HepG2 (cell line): ENCODE measurements around the gene POFUT1. TPM values are rescaled to one million over a fixed set of nuclear protein-coding genes. Genes with fewer than 3 reads are reported as not detected.

ENCODE experiments used
- DPF2 ChIP-seq: sonication (generic); formaldehyde crosslinking; IDR thresholded peaks from 2 replicates; pipeline ENCODE4 v1.4.0; 2020; ENCODE audit warnings: mild to moderate bottlenecking, low read depth, missing genetic modification reagents, borderline replicate concordance
- HNRNPLL ChIP-seq: fragments of 200-400 bp; formaldehyde crosslinking; IDR thresholded peaks from 2 replicates; pipeline ENCODE4 v1.6.1; 2017; ENCODE audit warnings: mild to moderate bottlenecking, low read depth, low read length; ENCODE audit not compliant: poor library complexity, severe bottlenecking
- HOXA7 ChIP-seq: sonication (generic); formaldehyde crosslinking; IDR thresholded peaks from 2 replicates; pipeline ENCODE4 v1.8.1; 2022; ENCODE audit warnings: mild to moderate bottlenecking, missing genetic modification reagents, moderate library complexity
- NONO ChIP-seq, 2 experiments: fragments of 450-650 bp in 1 of 2; sonication (generic) in 1 of 2; formaldehyde crosslinking in 1 of 2; IDR thresholded peaks in 1 of 2; conservative IDR thresholded peaks in 1 of 2; 2 replicates each; pipeline versions ENCODE4 v1.6.1 to v1.8.0; 2017 to 2022; ENCODE audit warnings: mild to moderate bottlenecking in 1 of 2, missing genetic modification reagents in 1 of 2, moderate library complexity in 1 of 2
- NRL ChIP-seq: sonication (generic); formaldehyde crosslinking; IDR thresholded peaks from 2 replicates; pipeline ENCODE4 v1.5.0; 2020; ENCODE audit warnings: missing genetic modification reagents, mild to moderate bottlenecking, moderate library complexity, borderline replicate concordance
- POLR2AphosphoS5 ChIP-seq: IDR thresholded peaks from 2 replicates; pipeline ENCODE4 v1.6.1; 2012; ENCODE audit warnings: low read depth, low read length
- RELA ChIP-seq: sonication (generic); formaldehyde crosslinking; IDR thresholded peaks from 2 replicates; pipeline ENCODE4 v1.4.0; 2020; ENCODE audit warnings: missing genetic modification reagents
- ZNF280D ChIP-seq: sonication (generic); formaldehyde crosslinking; IDR thresholded peaks from 2 replicates; pipeline ENCODE4 v1.5.1; 2020; ENCODE audit warnings: mild to moderate bottlenecking, missing genetic modification reagents
- ZNF296 ChIP-seq: sonication (generic); formaldehyde crosslinking; conservative IDR thresholded peaks from 2 replicates; pipeline ENCODE4 v1.5.0; 2020; ENCODE audit warnings: mild to moderate bottlenecking, missing genetic modification reagents
- ZNF350 ChIP-seq: sonication (generic); formaldehyde crosslinking; IDR thresholded peaks from 2 replicates; pipeline ENCODE4 v1.4.0; 2020; ENCODE audit warnings: mild to moderate bottlenecking, low read depth, missing genetic modification reagents, borderline replicate concordance
- polyA plus RNA-seq, 8 experiments: library from polyadenylated mRNA; depleted of rRNA in 3 of 8; stranded (reverse) in 7 of 8; unstranded in 1 of 8; fragments of >200 nt; fragmentation: Illumina TruSeq in 4 of 8; extraction: Trizol in 4 of 8; gene quantifications; 2 replicates each; pipeline versions ENCODE4 v1.2.1 to v1.2.3, GENCODE V29; 2011 to 2016; ENCODE audit warnings: low read depth in 4 of 8, missing spikeins in 1 of 8, mixed read lengths in 1 of 8; ENCODE audit not compliant: insufficient read depth in 1 of 8
- total RNA-seq, 5 experiments: library from RNA; depleted of rRNA; stranded (reverse); fragments of >200 nt; fragmentation: Illumina TruSeq; extraction: Trizol; gene quantifications; 2 replicates each; pipeline ENCODE4 v1.2.3, GENCODE V29; 2016; ENCODE audit warnings: low read depth in 1 of 5
- TF ChIP-seq, protein P1 (sequence below): sonication (generic); formaldehyde crosslinking; IDR thresholded peaks from 2 replicates; pipeline ENCODE4 v1.4.0; 2020; ENCODE audit warnings: missing genetic modification reagents
- TF ChIP-seq, protein P2 (sequence below): sonication (generic); formaldehyde crosslinking; IDR thresholded peaks from 2 replicates; pipeline ENCODE4 v1.8.1; 2023; ENCODE audit warnings: missing genetic modification reagents, inconsistent platforms, borderline replicate concordance
- TF ChIP-seq, protein P3 (sequence below): sonication (generic); formaldehyde crosslinking; IDR thresholded peaks from 2 replicates; pipeline ENCODE4 v1.4.0; 2020; ENCODE audit warnings: missing genetic modification reagents, borderline replicate concordance

Gene POFUT1
- total and polyA plus RNA-seq, 2 of the 13 experiments (the other 11 are each of a cell fraction or from before 2014, with no cell fraction given) = 35.5 to 58.3 TPM

DNA sequence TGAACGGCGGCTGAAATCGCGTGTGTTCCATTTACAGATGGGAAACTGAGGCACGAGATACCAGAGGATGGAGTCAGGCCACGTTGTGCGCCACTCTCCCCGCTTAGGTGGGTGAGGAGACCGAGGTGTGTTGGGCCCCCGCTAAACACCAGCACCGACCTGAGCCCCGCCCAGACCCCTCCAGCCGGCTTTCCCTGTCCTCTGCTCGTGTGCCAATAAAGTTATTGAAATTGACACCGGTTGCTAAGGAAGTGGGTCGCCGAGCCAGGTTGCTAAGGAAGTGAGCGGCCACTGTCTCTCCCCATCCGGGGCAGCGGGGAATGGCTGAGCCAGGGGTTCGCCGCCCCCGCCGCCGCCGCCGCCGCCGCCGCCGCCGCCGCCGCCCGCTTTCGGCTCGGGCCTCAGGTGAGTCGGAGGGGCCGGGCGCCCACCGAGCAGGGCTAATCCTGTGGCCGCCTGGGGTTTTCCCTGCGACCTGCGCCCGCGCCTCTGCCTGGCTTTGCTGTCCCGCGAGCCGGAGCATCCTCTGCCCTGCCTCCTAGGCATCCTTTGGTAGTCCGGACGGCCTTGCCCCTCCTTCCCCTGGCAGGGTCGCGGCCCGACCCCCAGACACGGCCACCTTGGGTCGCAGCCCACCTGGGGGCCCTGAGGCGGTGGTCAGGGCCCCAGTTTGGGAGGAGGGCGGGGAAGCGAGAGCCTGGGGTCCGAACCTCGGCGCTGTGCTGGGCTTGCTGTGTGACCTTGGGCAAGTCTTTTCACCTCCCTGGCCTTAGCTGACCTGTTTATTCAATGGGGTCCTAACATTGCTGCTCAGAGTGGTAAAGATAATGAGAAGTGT lies 69.9 kb downstream of the POFUT1 start, which contains the start of gene KIF3B (continued):
- no peak for TF ChIP-seq DPF2 (CRISPR knock-in tag)
- TF ChIP-seq ZNF296 (CRISPR knock-in tag) = no peak
- TF ChIP-seq ZNF280D (CRISPR knock-in tag) = peak; percentile 81
- TF ChIP-seq, protein P1, sequence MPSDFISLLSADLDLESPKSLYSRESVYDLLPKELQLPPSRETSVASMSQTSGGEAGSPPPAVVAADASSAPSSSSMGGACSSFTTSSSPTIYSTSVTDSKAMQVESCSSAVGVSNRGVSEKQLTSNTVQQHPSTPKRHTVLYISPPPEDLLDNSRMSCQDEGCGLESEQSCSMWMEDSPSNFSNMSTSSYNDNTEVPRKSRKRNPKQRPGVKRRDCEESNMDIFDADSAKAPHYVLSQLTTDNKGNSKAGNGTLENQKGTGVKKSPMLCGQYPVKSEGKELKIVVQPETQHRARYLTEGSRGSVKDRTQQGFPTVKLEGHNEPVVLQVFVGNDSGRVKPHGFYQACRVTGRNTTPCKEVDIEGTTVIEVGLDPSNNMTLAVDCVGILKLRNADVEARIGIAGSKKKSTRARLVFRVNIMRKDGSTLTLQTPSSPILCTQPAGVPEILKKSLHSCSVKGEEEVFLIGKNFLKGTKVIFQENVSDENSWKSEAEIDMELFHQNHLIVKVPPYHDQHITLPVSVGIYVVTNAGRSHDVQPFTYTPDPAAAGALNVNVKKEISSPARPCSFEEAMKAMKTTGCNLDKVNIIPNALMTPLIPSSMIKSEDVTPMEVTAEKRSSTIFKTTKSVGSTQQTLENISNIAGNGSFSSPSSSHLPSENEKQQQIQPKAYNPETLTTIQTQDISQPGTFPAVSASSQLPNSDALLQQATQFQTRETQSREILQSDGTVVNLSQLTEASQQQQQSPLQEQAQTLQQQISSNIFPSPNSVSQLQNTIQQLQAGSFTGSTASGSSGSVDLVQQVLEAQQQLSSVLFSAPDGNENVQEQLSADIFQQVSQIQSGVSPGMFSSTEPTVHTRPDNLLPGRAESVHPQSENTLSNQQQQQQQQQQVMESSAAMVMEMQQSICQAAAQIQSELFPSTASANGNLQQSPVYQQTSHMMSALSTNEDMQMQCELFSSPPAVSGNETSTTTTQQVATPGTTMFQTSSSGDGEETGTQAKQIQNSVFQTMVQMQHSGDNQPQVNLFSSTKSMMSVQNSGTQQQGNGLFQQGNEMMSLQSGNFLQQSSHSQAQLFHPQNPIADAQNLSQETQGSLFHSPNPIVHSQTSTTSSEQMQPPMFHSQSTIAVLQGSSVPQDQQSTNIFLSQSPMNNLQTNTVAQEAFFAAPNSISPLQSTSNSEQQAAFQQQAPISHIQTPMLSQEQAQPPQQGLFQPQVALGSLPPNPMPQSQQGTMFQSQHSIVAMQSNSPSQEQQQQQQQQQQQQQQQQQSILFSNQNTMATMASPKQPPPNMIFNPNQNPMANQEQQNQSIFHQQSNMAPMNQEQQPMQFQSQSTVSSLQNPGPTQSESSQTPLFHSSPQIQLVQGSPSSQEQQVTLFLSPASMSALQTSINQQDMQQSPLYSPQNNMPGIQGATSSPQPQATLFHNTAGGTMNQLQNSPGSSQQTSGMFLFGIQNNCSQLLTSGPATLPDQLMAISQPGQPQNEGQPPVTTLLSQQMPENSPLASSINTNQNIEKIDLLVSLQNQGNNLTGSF (CRISPR knock-in tag) = no peak
- no peak for TF ChIP-seq NONO (IDR thresholded peaks at IDR 0.05)
- peak; percentile 80; the same call in 1 of the 2 replicates for TF ChIP-seq NONO (CRISPR knock-in tag; conservative IDR thresholded peaks at IDR 0.05)
- TF ChIP-seq NRL (CRISPR knock-in tag) = peak; percentile 49; the same call in 1 of the 2 replicates
- TF ChIP-seq POLR2AphosphoS5 = peak; percentile 52; the same call in 1 of the 2 replicates
- TF ChIP-seq ZNF350 (CRISPR knock-in tag) = peak; percentile 95
- no peak for TF ChIP-seq HOXA7
- TF ChIP-seq RELA (CRISPR knock-in tag) = no peak
- TF ChIP-seq, protein P2, sequence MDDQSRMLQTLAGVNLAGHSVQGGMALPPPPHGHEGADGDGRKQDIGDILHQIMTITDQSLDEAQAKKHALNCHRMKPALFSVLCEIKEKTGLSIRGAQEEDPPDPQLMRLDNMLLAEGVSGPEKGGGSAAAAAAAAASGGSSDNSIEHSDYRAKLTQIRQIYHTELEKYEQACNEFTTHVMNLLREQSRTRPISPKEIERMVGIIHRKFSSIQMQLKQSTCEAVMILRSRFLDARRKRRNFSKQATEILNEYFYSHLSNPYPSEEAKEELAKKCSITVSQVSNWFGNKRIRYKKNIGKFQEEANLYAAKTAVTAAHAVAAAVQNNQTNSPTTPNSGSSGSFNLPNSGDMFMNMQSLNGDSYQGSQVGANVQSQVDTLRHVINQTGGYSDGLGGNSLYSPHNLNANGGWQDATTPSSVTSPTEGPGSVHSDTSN (CRISPR knock-in tag) = no peak; the same call in 1 of the 2 replicates
- TF ChIP-seq, protein P3, sequence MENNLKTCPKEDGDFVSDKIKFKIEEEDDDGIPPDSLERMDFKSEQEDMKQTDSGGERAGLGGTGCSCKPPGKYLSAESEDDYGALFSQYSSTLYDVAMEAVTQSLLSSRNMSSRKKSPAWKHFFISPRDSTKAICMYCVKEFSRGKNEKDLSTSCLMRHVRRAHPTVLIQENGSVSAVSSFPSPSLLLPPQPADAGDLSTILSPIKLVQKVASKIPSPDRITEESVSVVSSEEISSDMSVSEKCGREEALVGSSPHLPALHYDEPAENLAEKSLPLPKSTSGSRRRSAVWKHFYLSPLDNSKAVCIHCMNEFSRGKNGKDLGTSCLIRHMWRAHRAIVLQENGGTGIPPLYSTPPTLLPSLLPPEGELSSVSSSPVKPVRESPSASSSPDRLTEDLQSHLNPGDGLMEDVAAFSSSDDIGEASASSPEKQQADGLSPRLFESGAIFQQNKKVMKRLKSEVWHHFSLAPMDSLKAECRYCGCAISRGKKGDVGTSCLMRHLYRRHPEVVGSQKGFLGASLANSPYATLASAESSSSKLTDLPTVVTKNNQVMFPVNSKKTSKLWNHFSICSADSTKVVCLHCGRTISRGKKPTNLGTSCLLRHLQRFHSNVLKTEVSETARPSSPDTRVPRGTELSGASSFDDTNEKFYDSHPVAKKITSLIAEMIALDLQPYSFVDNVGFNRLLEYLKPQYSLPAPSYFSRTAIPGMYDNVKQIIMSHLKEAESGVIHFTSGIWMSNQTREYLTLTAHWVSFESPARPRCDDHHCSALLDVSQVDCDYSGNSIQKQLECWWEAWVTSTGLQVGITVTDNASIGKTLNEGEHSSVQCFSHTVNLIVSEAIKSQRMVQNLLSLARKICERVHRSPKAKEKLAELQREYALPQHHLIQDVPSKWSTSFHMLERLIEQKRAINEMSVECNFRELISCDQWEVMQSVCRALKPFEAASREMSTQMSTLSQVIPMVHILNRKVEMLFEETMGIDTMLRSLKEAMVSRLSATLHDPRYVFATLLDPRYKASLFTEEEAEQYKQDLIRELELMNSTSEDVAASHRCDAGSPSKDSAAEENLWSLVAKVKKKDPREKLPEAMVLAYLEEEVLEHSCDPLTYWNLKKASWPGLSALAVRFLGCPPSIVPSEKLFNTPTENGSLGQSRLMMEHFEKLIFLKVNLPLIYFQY (CRISPR knock-in tag) = no peak; the same call in 1 of the 2 replicates
- TF ChIP-seq HNRNPLL = no peak
